Measurements from ENCODE around the gene SLC35B1. TPM values are rescaled to one million over a fixed set of nuclear protein-coding genes. Genes with fewer than 3 reads are reported as not detected.

The SLC35B1 gene, protein sequence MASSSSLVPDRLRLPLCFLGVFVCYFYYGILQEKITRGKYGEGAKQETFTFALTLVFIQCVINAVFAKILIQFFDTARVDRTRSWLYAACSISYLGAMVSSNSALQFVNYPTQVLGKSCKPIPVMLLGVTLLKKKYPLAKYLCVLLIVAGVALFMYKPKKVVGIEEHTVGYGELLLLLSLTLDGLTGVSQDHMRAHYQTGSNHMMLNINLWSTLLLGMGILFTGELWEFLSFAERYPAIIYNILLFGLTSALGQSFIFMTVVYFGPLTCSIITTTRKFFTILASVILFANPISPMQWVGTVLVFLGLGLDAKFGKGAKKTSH
- 23.1 and 34.4 TPM in 2 replicates for total RNA-seq

GRCh38 chr17:49707608-49708514 is at the start of gene SLC35B1:
TSS of gene SLC35B1 (minus strand) at chr17:49707964. CDS start at chr17:49707833, 131 bp downstream.

DNA sequence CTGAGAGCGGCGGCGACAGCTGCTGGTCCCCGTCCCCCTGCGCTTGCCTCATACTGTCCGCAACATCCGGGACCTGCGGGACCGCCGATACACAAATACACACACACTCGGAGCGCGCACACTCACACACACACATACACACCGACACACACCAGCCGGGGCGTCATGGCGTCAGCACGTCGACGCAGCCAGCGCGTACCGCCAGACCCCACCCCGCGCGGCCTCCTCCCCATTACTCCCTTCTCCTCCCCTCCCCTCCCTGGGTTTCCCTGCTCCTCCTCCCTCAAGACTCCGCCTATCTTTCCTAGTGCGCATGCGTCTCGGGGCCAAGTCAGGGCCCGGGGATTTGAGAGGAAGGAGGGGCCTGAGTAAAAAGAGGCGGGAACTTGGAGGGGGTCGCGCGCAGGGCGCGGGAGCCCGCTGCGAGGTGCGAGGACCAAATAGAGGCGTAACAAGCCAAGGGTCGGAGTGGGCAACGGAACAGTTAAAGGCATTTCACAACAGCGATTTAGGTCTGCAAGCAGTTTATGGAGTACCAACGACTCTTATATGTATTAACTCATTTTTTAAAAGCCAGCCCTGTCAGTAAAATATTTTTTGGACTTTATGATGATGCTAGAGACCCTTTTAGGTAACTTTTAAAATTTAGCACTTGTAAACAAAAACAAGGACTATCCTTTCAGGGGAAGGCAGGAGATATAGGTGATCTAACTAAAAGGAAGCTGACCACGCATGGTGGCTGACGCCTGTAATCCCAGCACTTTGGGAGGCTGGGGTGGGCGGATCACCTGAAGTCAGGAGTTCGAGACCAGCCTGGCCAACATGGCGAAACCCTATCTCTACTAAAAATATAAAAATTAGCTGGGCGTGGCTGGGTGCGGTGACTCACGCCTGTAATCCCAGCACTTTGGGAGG is 29.6 kb downstream of the SLC35B1 start, which contains the start of gene SPOP:
SPOP (minus strand) TSS at position 165 of the 915 bp plus-strand sequence. CDS start 55,287 bp downstream, outside the sequence.

Other genes with a start within 250 kb of the SLC35B1 start
- 12.3 and 54.9 TPM in 2 replicates for gene NGFR, start 212.7 kb downstream of the SLC35B1 start, total RNA-seq
- 0.23 and 1.1 TPM in 2 replicates for gene NXPH3, start 132.1 kb downstream of the SLC35B1 start, total RNA-seq
- 37.0 and 42.1 TPM in 2 replicates for gene SPOP, start 29.9 kb downstream of the SLC35B1 start, total RNA-seq
- 4.6 and 8.1 TPM in 2 replicates for gene FAM117A, start 56.2 kb upstream of the SLC35B1 start, total RNA-seq
- 14.6 and 17.5 TPM in 2 replicates for gene KAT7, start 80.7 kb upstream of the SLC35B1 start, total RNA-seq
- gene TAC4, start 140.1 kb upstream of the SLC35B1 start, total RNA-seq = not detected in 2 replicates